ENCODE measurements around the gene UNC79. TPM values are rescaled to one million over a fixed set of nuclear protein-coding genes. Genes with fewer than 3 reads are reported as not detected.

UNC79 gene
- total RNA-seq, 1 donor = not detected

GRCh38 chr14:93548102-93548843 lies 117.5 kb downstream of the UNC79 start:
- Histone ChIP-seq H3K4me1 (ENCODE audit: insufficient read depth, low read length) (peaks cover 4% of the 10 kb centered on the region), H3K9me3 (ENCODE audit: low read depth, low read length) (no peaks in the 10 kb centered on the region), H3K27me3 (ENCODE audit: insufficient read depth, low read length) (no peaks in the 10 kb centered on the region), H3K4me3 (ENCODE audit: low read length) (no peak overlapping the region)

- Histone ChIP-seq H3K4me3 (ENCODE audit: low read length) (no peak overlapping the region), H3K4me1 (ENCODE audit: insufficient read depth, low read length) (peaks cover 4% of the 10 kb centered on the region), H3K9me3 (ENCODE audit: low read depth, low read length) (no peaks in the 10 kb centered on the region)
Measured at GRCh38 chr14:93549595-93549994, 118.9 kb downstream of the UNC79 start.

GRCh38 chr14:93564918-93565317 lies 134.2 kb downstream of the UNC79 start:
- Histone ChIP-seq H3K9me3 (ENCODE audit: low read depth, low read length) (no peaks in the 10 kb centered on the region), H3K4me3 (ENCODE audit: low read length) (no peak overlapping the region), H3K4me1 (ENCODE audit: insufficient read depth, low read length) (no peaks in the 10 kb centered on the region), H3K27me3 (ENCODE audit: insufficient read depth, low read length) (no peaks in the 10 kb centered on the region)

More at GRCh38 chr14:93549595-93549994, 118.9 kb downstream of the UNC79 start:
- H3K27me3 ChIP-seq (ENCODE audit: insufficient read depth, low read length) = no peaks in the 10 kb centered on the region

DNA sequence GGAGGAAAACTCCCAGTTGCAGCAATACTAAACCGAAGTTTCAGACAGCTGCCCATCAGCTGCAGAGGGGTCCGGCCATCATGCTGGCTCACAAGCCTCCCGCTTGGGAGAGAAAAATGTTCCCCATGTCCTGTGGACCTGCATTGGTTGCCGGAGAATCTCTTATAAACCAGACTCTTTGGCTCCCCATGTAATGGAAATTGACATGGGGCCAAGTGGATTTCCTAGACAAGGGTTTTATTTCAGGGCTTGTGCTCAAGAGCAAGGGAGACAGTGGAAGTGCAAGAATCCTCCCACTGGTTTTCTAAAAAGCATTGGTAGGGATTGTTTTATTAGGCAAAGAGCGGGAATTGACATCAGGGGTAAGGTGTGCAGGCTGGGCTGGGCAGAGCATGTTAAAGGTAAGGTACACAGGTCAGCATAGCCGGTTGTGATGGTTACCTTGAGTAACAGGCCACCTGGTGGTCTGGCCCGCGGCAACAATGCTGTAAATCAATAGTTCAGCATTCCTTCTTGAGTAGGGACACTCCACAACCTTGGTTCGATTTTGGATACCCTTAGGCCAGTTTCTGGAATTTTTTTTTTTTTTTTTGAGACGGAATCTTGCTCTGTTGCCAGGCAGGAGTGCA lies 135.4 kb downstream of the UNC79 start:
- Histone ChIP-seq H3K9me3 (ENCODE audit: low read depth, low read length) (no peaks in the 10 kb centered on the region), H3K27me3 (ENCODE audit: insufficient read depth, low read length) (no peaks in the 10 kb centered on the region), H3K4me3 (ENCODE audit: low read length) (no peak overlapping the region), H3K4me1 (ENCODE audit: insufficient read depth, low read length) (no peaks in the 10 kb centered on the region)

DNA sequence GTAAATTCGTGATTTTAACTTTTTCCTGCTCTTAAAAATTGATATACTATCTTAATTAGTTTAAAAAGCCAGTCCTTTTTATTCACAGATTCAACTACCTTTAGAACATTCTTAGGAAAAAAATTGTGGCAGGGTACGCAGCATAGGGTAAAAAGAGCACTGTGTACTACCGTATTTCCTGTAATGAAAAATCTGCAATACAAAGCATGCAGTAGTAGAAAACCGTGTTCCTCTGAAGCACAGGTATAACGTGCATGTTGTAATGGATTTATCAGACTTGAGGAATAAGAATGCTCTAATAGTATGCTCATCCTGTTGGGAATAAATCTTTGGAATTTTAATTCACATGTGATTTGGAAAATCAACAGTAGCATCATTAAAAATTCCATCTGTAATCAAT lies 140.5 kb downstream of the UNC79 start:
- no peak overlapping the region for H3K4me3 ChIP-seq (ENCODE audit: low read length)
- no peaks in the 10 kb centered on the region for H3K9me3 ChIP-seq (ENCODE audit: low read depth, low read length)
- no peaks in the 10 kb centered on the region for H3K27me3 ChIP-seq (ENCODE audit: insufficient read depth, low read length)
- no peaks in the 10 kb centered on the region for H3K4me1 ChIP-seq (ENCODE audit: insufficient read depth, low read length)

DNA sequence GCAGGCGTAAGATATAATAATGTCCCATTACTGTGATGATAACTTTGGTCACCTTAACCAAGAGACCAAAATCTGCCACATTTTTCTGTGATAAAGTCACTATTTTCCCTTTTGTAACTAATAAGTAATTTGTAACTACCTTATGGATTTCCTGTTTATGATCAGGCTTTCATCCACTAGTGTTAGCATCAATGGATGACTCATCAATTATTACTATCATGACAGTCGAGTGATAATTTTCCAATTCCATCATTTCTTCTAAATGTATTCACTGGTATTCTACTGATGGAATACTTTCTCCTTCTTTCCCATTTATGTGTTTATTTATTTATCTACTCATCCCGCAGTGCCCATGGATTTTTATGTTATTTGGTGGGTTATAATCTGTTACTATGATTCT lies 148.4 kb downstream of the UNC79 start:
- H3K4me1 ChIP-seq (ENCODE audit: insufficient read depth, low read length) = no peaks in the 10 kb centered on the region
- H3K9me3 ChIP-seq (ENCODE audit: low read depth, low read length) = no peaks in the 10 kb centered on the region
- no peaks in the 10 kb centered on the region for H3K27me3 ChIP-seq (ENCODE audit: insufficient read depth, low read length)
- no peak overlapping the region for H3K4me3 ChIP-seq (ENCODE audit: low read length)

DNA sequence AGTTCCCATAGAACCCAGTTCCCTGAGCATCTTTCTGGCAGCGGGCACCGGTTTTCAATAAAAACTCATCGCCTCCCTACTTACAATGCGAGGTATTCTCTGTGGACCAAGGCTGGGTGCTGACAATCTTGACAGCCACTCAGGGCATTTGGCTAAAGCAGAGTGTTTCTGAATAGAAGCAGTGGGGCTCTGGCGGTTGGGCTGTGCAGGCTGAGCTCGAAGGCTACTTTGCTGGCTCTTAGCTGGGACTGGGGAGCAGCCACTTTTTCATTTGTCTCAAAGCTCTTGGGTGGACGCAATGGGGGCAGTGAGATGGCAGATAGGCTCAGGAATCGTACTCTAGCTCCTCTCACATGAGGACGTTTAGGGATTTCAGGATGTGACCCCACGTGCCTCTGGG lies 151.8 kb downstream of the UNC79 start:
- no peaks in the 10 kb centered on the region for H3K4me1 ChIP-seq (ENCODE audit: insufficient read depth, low read length)
- no peaks in the 10 kb centered on the region for H3K9me3 ChIP-seq (ENCODE audit: low read depth, low read length)
- no peak overlapping the region for H3K4me3 ChIP-seq (ENCODE audit: low read length)
- H3K27me3 ChIP-seq (ENCODE audit: insufficient read depth, low read length) = no peaks in the 10 kb centered on the region

DNA sequence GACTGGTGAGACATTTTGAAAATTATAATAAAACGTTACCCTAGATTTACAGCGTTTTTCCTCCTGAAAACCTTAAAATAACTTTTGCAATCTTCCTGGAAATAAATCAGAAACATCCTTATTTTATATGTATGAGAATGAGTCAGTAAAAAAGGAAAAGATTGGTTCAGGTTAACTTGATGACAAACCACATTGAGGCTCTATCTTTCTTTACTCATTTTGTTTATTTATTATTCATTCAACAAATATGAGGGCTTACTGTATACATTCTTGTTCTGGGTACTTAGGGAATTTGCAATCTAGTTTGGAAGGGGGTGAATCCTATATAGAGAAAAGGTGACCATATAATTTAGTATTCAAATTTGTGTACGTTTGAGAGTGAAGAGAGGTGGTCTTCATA lies 156.6 kb downstream of the UNC79 start:
- Histone ChIP-seq H3K4me1 (ENCODE audit: insufficient read depth, low read length) (no peaks in the 10 kb centered on the region), H3K9me3 (ENCODE audit: low read depth, low read length) (no peaks in the 10 kb centered on the region)

DNA sequence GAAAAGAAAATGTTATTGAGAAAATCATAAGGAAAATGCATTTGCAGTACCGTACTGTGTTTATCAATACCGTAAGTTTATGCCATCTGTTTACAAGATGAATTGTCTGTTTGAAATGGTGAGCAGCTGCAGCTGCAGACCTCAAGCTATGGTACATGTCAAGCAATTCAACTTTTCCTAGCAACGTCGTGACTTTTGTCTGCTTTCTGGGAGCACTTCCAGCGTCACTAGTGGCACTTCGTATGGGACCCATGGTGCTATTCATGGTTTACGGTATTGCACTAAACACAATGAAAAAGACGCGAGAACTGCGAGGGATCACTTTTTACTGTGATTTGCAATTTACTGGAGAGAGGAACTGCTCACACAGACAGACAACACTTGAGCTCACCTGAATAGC lies 160.8 kb downstream of the UNC79 start:
- no peak overlapping the region for H3K4me3 ChIP-seq (ENCODE audit: low read length)
- H3K4me1 ChIP-seq (ENCODE audit: insufficient read depth, low read length) = no peaks in the 10 kb centered on the region
- H3K9me3 ChIP-seq (ENCODE audit: low read depth, low read length) = no peaks in the 10 kb centered on the region
- H3K27me3 ChIP-seq (ENCODE audit: insufficient read depth, low read length) = no peaks in the 10 kb centered on the region

More for the DNA sequence above, 156.6 kb downstream of the UNC79 start:
- Histone ChIP-seq H3K27me3 (ENCODE audit: insufficient read depth, low read length) (no peaks in the 10 kb centered on the region), H3K4me3 (ENCODE audit: low read length) (no peak overlapping the region)

DNA sequence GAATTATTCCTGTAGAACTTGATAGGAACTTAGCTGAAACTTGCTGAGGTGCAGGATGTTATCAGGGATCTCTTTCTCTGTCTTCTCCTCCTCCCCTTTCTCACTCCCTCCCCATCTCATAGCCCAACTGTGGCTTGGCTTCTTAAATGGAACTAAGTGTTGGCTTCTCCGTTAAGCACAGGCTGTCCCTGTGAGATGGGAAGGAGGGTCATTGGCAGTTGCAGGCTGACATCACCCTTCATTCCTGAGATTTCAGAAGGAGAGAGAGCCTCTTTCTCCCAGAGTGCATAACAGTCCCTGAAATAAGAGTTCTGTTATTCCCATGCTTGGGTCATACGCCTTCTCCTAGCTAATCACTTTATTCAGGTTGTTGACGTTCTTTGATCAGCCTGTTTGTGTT lies 162.0 kb downstream of the UNC79 start:
- Histone ChIP-seq H3K4me3 (ENCODE audit: low read length) (no peak overlapping the region), H3K27me3 (ENCODE audit: insufficient read depth, low read length) (no peaks in the 10 kb centered on the region), H3K9me3 (ENCODE audit: low read depth, low read length) (no peaks in the 10 kb centered on the region), H3K4me1 (ENCODE audit: insufficient read depth, low read length) (no peaks in the 10 kb centered on the region)

GRCh38 chr14:93606091-93606490 lies 175.4 kb downstream of the UNC79 start:
- Histone ChIP-seq H3K9me3 (ENCODE audit: low read depth, low read length) (no peaks in the 10 kb centered on the region), H3K27me3 (ENCODE audit: insufficient read depth, low read length) (peaks cover 3% of the 10 kb centered on the region), H3K4me1 (ENCODE audit: insufficient read depth, low read length) (no peaks in the 10 kb centered on the region), H3K4me3 (ENCODE audit: low read length) (no peak overlapping the region)

DNA sequence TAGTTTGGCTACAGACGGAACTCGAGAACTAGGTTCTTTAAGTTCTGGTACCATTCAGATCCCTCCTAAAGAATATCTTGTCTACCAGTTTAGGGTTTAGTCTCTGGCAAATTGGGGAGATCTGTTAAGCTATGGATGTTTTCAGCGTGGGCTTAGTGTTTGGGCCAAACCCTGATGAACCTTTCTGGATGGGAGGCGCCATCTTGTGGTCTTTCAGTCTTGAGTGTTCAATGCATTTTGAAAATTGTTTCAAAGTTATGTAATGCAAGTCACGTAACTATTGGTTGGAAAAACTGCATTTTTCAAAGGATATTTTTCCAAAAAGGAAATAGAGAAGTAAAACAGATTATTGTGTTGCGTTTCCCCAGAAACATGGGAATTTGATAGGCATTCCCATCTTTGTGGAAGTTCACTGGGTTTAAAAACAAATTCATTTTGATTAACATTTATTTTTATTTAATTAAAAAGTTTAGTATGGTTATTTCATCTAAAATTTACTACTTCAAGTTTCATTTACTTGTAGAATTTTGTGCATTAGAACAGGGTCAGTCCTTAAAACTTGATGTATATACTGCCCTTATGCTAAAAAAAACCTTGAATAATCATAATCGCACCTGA lies 188.5 kb downstream of the UNC79 start:
- no peaks in the 10 kb centered on the region for H3K4me1 ChIP-seq (ENCODE audit: insufficient read depth, low read length)
- H3K27me3 ChIP-seq (ENCODE audit: insufficient read depth, low read length) = peaks cover 2% of the 10 kb centered on the region
- no peaks in the 10 kb centered on the region for H3K9me3 ChIP-seq (ENCODE audit: low read depth, low read length)
- no peak overlapping the region for H3K4me3 ChIP-seq (ENCODE audit: low read length)

DNA sequence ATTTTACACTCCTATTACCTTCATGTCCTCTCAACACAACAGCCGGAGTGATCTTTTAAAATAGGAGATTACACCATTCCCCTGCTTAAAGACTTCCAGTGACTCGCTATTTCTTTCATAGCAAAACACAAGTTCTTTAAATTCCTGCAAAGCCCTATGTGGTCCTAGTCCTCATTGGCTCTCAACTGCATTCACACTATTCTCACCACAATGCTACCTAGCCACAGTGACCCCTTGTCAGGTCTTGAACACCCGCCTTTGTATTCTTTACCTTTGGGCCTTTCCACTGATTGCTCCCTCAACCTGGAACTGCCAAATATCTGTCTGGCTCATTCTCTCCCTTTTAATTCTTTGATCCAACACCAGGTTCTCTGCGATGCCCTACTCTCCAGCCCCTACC lies 197.3 kb downstream of the UNC79 start:
- Histone ChIP-seq H3K9me3 (ENCODE audit: low read depth, low read length) (no peaks in the 10 kb centered on the region), H3K4me3 (ENCODE audit: low read length) (no peak overlapping the region), H3K27me3 (ENCODE audit: insufficient read depth, low read length) (no peaks in the 10 kb centered on the region), H3K4me1 (ENCODE audit: insufficient read depth, low read length) (no peaks in the 10 kb centered on the region)

DNA sequence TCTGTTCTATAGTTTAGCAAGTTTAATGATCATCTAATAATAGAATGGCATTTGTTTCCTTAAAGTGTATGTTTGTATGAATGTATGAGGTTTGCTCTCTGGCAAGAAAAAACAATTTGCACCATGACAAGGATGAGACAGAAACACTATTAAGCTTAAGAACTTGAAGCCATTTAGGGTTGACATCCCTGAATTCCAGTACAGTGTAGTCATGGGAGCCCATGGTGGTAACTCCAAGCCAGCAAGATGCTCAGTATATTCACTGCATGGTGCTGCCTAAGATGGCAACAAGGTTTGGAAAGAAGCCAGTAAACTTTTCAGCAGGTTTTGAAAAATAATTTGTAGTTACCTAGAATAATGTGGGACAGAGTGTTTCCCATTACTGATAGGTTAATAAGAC lies 198.9 kb downstream of the UNC79 start:
- Histone ChIP-seq H3K4me1 (ENCODE audit: insufficient read depth, low read length) (no peaks in the 10 kb centered on the region), H3K9me3 (ENCODE audit: low read depth, low read length) (no peaks in the 10 kb centered on the region), H3K4me3 (ENCODE audit: low read length) (no peak overlapping the region), H3K27me3 (ENCODE audit: insufficient read depth, low read length) (no peaks in the 10 kb centered on the region)

GRCh38 chr14:93638790-93639189 lies 208.1 kb downstream of the UNC79 start:
- Histone ChIP-seq H3K27me3 (ENCODE audit: insufficient read depth, low read length) (peaks cover 4% of the 10 kb centered on the region), H3K4me3 (ENCODE audit: low read length) (no peak overlapping the region), H3K9me3 (ENCODE audit: low read depth, low read length) (no peaks in the 10 kb centered on the region), H3K4me1 (ENCODE audit: insufficient read depth, low read length) (no peaks in the 10 kb centered on the region)

All from mononuclear cell (primary cell).